Sigmoid colon (tissue), 4 donors: ENCODE results near the gene CASTOR2.

Experiments used
- CTCF ChIP-seq, 4 experiments: fragments of 450-650 bp in 3 of 4; fragments of 200-600 bp in 1 of 4; IDR thresholded peaks; one replicate each; pipeline ENCODE4 v1.5.1; 2016 to 2019; ENCODE audit warnings: antibody characterized with exemption in 4 of 4, mild to moderate bottlenecking in 3 of 4, moderate library complexity in 2 of 4
- EP300 ChIP-seq, 4 donors: sonication (generic); formaldehyde crosslinking; IDR thresholded peaks; one replicate each; pipeline ENCODE4 v1.6.1; 2017; ENCODE audit warnings: antibody characterized with exemption in 4 of 4
- POLR2A ChIP-seq, 2 donors: fragments of 450-650 bp; IDR thresholded peaks; one replicate each; pipeline ENCODE4 v1.6.1; 2016; ENCODE audit warnings: antibody characterized with exemption in 2 of 2, mild to moderate bottlenecking in 2 of 2, moderate library complexity in 2 of 2
- POLR2AphosphoS5 ChIP-seq, 4 donors: sonication (generic); formaldehyde crosslinking; IDR thresholded peaks; one replicate each; pipeline ENCODE4 v1.6.1; 2017; ENCODE audit warnings: antibody characterized with exemption in 4 of 4

GRCh38 chr7:74993121-74993520 is 28.6 kb downstream of the CASTOR2 start:
- TF ChIP-seq CTCF (IDR thresholded peaks at IDR 0.05) (no peak), EP300 (IDR thresholded peaks at IDR 0.05) (no peak), POLR2A (IDR thresholded peaks at IDR 0.05) (no peak), POLR2AphosphoS5 (IDR thresholded peaks at IDR 0.05) (no peak)
